GM12878 (cell line): Measurements from ENCODE around the gene TMEM171.

Experiments
- EED ChIP-seq: sonication (generic); IDR thresholded peaks from 2 replicates; pipeline ENCODE4 v1.6.1; 2016; ENCODE audit warnings: antibody characterized with exemption, low read depth
- ETV6 ChIP-seq, 2 experiments: fragments of 450-650 bp in 1 of 2; IDR thresholded peaks in 1 of 2; conservative IDR thresholded peaks in 1 of 2; 2 replicates each; pipeline ENCODE4 v1.6.1; 2014; ENCODE audit warnings: antibody characterized with exemption in 1 of 2, borderline replicate concordance in 1 of 2, low read depth in 1 of 2, mild to moderate bottlenecking in 1 of 2, moderate library complexity in 1 of 2
- EZH2 ChIP-seq: IDR thresholded peaks from 2 replicates; pipeline ENCODE4 v1.6.1; 2012; ENCODE audit warnings: low read depth, mild to moderate bottlenecking, control low read depth, inconsistent platforms, low read length, borderline replicate concordance; ENCODE audit not compliant: control insufficient read depth
- SPI1 ChIP-seq: IDR thresholded peaks from 2 replicates; pipeline ENCODE4 v1.6.1; 2011; ENCODE audit warnings: low read depth, mild to moderate bottlenecking, low read length, moderate library complexity, borderline replicate concordance; ENCODE audit not compliant: insufficient read depth
- USF2 ChIP-seq: IDR thresholded peaks from 2 replicates; pipeline ENCODE4 v1.6.1; 2011; ENCODE audit warnings: low read depth, low read length, improper control_type of control experiment, borderline replicate concordance

- TF ChIP-seq EZH2 (no peak), EED (no peak), ETV6 (conservative IDR thresholded peaks at IDR 0.05 in 1 of 2, IDR thresholded peaks at IDR 0.05 in 1 of 2; ENCODE audit: borderline replicate concordance in 1 of 2, low read depth in 1 of 2) (no peak), SPI1 (no peak), USF2 (no peak)
Measured at GRCh38 chr5:73097740-73098139, 22.6 kb upstream of the TMEM171 start.
